ENCODE data around the gene CIROP. TPM values are rescaled to one million over a fixed set of nuclear protein-coding genes. Genes with fewer than 3 reads are reported as not detected.
A peak's percentile ranks its signal among the peaks of the same experiment; 100 is the strongest.

Gene CIROP
- total RNA-seq, 1 experiment from 2014 or later, result not detected

GRCh38 chr14:23146351-23146910 lies 41.6 kb upstream of the CIROP start:
- TF ChIP-seq CTCF (conservative IDR thresholded peaks at IDR 0.05), result no peak

More at GRCh38 chr14:23146351-23146910, 41.6 kb upstream of the CIROP start:
- Histone ChIP-seq H4K91ac (ENCODE audit: insufficient read length, low read depth, low read length) (no peak overlapping the region), H3K18ac (ENCODE audit: insufficient read length, low read depth, low read length) (no peak overlapping the region), H2BK5ac (ENCODE audit: insufficient read length, low read length) (no peak overlapping the region), H3K27ac (ENCODE audit: insufficient read length, low read depth, low read length) (no peak overlapping the region), H3K4ac (ENCODE audit: low read depth, low read length) (no peak overlapping the region), H2AFZ (ENCODE audit: low read length) (no peak overlapping the region), H3K9me3 (ENCODE audit: control insufficient read depth, low read depth, low read length) (no peaks in the 10 kb centered on the region), H3K14ac (ENCODE audit: insufficient read depth, low read length) (no peak overlapping the region), H3K79me1 (ENCODE audit: insufficient read depth, low read depth, low read length, poor library complexity, severe bottlenecking) (no peaks in the 10 kb centered on the region), H3K56ac (ENCODE audit: insufficient read length, low read depth, low read length) (no peak overlapping the region), H3K4me2 (ENCODE audit: insufficient read depth, insufficient read length, low read length) (no peak overlapping the region), H3K23me2 (ENCODE audit: insufficient read length, low read depth, low read length, poor library complexity, severe bottlenecking) (no peaks in the 10 kb centered on the region), H3K23ac (ENCODE audit: insufficient read length, low read depth, low read length) (no peak overlapping the region), H3K27me3 (ENCODE audit: insufficient read depth, low read length) (no peaks in the 10 kb centered on the region), H2BK20ac (ENCODE audit: low read depth, low read length, poor library complexity, severe bottlenecking) (no peak overlapping the region), H3K4me1 (ENCODE audit: insufficient read depth, low read length) (no peaks in the 10 kb centered on the region), H2AK5ac (ENCODE audit: insufficient read length, low read length) (no peak overlapping the region), H3K79me2 (ENCODE audit: insufficient read depth, low read length) (no peaks in the 10 kb centered on the region; the same call in 1 of the 2 replicates), H2BK15ac (ENCODE audit: low read depth, low read length) (no peak overlapping the region), H2BK12ac (ENCODE audit: insufficient read length, low read depth, low read length) (no peak overlapping the region), H3K9ac (ENCODE audit: extremely low read depth, insufficient read length, low read length) (no peak overlapping the region), H2BK120ac (ENCODE audit: low read depth, low read length, poor library complexity, severe bottlenecking) (no peak overlapping the region), H4K8ac (replicated peaks; ENCODE audit: insufficient read length, low read depth, low read length) (no peak overlapping the region), H4K20me1 (ENCODE audit: control insufficient read depth, insufficient read depth, insufficient read length) (no peaks in the 10 kb centered on the region), H3T11ph (ENCODE audit: low read length) (no peak overlapping the region), H4K5ac (ENCODE audit: insufficient read length, low read depth, low read length) (no peak overlapping the region)
- H3K27ac Mint-ChIP-seq, result peak overlapping the region in 1 of 3 experiments; percentile 3; a peak in 2 of 7 replicates
- peaks cover 43 to 55% (median 52%) of the 10 kb centered on the region in 3 experiments for H3K36me3 Mint-ChIP-seq (ENCODE audit: insufficient read depth in 1 of 3, low read depth in 3 of 3)
- H3K4me3 Mint-ChIP-seq, result no peak overlapping the region
- peaks cover 0 to 11% of the 10 kb centered on the region in 2 experiments; a peak in 3 of 4 replicates for H3K4me1 Mint-ChIP-seq
- DNase-seq, result no peak
- H3K9me3 Mint-ChIP-seq, result peaks cover 0 to 2% of the 10 kb centered on the region in 2 experiments; a peak in 2 of 5 replicates
- H3K27me3 Mint-ChIP-seq (ENCODE audit: low read depth), result no peaks in the 10 kb centered on the region
- no CpG with 5 or more reads among the region's 2 CpGs for WGBS (ENCODE audit: extremely low coverage, insufficient read length, low lambda C conversion rate)

Data from H9 (cell line).